Measurements from ENCODE around the gene GDPD4. TPM values are rescaled to one million over a fixed set of nuclear protein-coding genes. Genes with fewer than 3 reads are reported as not detected.

Gene GDPD4
- total RNA-seq, 2 donors from 2014 or later = not detected

DNA sequence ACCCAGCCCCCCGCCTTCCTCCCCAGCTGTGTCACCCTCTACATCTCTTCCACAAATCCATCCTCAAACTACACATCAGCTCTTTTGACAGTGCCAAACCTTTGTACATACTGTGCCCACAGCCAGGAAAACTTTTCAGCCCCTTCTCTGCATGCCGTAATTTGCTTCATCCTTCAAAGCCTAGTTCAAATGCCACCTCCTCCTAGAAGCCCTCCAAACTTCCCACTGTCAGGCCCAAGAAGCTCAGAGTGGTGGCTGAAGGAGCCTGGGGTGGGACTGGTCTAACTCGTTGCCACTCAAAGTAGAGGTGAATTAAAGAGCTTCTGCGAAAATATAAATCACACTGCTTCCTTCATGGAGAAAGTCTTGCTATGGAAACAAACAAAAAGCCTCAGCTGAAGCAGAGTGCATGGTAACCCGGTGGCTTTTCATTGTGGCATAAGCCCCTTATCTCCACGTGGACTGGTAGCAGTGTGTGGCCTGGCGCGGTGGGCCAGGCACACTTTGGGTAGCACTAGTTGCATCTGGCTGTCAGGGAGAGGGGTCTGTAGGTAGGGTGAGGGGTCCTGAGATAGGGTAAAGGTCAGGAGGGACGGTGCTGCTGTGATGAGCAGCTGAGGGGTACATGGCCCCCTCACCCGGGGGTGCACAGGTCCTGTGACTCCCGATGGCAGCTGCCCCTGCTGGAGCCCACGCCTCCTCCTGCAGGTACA, 96.6 kb downstream of the GDPD4 start:
- H3K9me3 Mint-ChIP-seq = no peaks in the 10 kb centered on the region
- no peak overlapping the region for H3K27ac Mint-ChIP-seq

DNA sequence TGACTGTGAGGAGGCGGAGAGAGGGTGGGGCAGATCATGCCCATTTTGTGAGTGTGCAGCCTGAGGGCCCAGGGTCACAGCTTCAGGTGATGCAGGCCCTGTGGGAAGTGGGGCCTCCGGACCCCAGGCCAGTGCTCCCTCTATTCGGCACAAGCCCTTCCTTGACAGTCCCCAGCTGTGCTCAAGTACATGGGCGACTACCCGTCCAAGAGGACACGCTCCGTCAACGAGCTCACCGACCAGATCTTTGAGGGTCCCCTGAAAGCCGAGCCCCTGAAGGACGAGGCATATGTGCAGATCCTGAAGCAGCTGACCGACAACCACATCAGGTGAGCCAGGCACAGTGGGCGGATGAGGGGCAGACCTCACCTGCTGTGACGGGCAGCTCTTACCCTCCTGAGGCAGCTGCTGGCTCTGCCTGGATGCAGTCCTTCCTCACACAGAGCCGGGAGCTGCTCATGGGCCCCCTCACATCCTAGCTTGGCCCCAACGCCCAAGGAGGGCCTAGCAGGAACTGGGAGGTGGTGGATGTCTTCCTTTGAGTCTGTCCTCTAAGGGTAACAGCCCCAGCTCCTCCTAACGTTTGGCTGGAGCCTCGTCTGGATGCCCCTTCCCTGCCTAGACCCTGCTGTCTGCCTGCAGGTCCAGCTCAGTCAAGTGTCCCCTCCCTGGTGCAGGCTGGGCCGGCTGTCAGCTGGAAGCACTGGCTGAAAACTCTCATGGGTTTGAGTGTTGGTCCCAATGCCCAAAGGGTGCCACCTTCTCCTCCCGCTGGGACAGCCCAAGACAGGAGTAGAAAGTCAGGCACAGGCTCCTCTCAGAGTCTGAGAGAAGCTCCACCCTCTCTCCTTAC, 97.4 kb downstream of the GDPD4 start:
- no peak for ATAC-seq (replicated peaks in 1 of 2)
- no peaks in the 10 kb centered on the region for H3K27me3 Mint-ChIP-seq (ENCODE audit: low read depth)
- no peak for DNase-seq
- no peaks in the 10 kb centered on the region for H3K4me1 Mint-ChIP-seq (ENCODE audit: low read depth)
- no peaks in the 10 kb centered on the region for H3K9me3 Mint-ChIP-seq
- H3K27ac Mint-ChIP-seq = no peak overlapping the region
- no peak overlapping the region for H3K4me3 Mint-ChIP-seq
- no peaks in the 10 kb centered on the region for H3K36me3 Mint-ChIP-seq (ENCODE audit: insufficient read depth in 2 of 2)

More for the DNA sequence above, 96.6 kb downstream of the GDPD4 start:
- no peak for ATAC-seq (replicated peaks in 1 of 2)
- no peaks in the 10 kb centered on the region for H3K36me3 Mint-ChIP-seq (ENCODE audit: insufficient read depth in 2 of 2)
- DNase-seq = no peak
- no peaks in the 10 kb centered on the region for H3K4me1 Mint-ChIP-seq (ENCODE audit: low read depth)
- H3K27me3 Mint-ChIP-seq (ENCODE audit: low read depth) = no peaks in the 10 kb centered on the region
- H3K4me3 Mint-ChIP-seq = no peak overlapping the region

DNA sequence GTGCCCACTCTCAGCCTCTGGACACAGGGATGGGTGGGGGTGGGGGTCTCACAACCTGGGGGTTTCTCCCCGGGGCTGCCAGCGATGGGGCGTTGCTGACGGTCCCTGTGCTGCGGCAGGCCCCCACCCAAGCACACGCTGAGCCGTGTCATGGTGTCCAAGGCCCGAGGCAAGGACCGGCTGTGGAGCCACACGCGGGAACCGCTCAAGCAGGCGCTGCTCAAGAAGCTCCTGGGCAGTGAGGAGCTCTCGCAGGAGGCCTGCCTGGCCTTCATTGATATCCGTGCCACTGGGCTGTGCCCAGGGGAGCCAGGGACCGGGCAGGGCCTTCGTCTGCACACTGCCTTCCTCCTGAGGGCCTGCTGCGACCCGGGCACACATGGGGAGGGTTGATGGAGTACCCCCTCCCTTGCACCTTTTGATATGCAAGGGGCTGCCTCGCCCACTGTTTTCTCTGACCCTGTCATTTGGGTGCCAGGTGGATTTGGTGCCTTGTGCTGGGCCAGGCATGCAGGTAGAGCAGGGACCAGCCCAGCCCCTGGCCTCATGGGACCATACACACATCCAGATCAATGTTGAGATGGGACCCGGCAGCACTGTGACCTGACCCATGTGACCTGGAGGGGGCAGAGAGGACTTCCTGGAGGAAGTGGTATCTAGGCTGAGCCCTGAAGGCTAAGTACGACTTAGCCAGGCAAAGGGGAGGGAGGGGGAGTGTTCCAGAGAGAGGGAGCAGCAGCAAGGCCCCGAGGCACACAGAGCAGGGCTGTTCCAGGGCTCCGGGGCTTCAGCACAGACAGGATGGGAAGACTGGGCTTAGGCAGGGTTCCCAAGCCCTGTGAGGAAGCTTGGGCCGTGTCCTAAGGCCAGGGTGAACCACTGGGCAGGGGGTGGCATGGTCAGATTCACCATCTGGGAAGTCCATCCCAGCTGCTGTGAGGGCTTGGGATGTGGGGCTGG, 98.3 kb downstream of the GDPD4 start:
- Mint-ChIP-seq H3K4me1 (ENCODE audit: low read depth) (no peaks in the 10 kb centered on the region), H3K27me3 (ENCODE audit: low read depth) (no peaks in the 10 kb centered on the region), H3K36me3 (ENCODE audit: insufficient read depth in 2 of 2) (no peaks in the 10 kb centered on the region), H3K27ac (no peak overlapping the region), H3K4me3 (no peak overlapping the region), H3K9me3 (no peaks in the 10 kb centered on the region)
- no peak for DNase-seq
- no peak for ATAC-seq (replicated peaks in 1 of 2)

DNA sequence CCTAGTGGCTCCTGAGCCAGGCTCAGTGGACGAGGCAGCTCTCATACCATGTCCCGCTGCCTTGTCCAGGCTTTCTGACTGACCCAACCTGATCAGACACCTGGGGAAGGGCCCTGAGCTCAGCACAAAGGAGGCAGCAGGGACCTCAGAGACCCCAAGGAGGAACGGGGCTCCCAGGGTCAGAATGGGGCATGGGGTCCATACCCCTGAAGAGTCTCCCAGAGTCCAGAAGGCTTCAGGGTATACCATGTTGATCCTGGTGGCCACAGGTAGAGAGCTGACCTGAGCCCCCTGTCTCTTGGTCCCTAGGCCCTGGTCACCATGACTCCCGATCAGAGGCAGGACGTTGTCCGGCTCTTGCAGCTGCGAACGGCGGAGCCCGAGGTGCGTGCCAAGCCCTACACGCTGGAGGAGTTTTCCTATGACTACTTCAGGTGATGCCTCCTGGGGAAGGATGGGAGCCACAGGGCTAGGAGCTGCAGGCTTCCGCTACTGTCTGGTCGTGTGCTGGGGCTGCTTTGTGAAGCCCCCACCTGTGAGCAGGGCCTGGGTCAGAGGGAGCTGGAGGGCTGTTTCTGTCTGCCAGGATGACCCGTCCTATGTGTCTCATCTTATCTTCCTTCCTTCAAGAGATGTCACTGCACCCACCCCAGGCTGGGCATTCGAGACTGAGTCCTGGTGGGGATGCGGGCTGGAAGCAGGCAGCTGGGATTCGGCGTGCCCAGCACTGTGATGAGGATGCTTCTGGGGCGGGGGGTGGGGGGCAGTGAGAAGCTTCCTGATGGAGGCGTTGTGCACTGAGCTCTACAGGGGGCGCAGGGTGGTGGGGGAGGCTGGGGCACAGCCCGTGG, 99.3 kb downstream of the GDPD4 start:
- ATAC-seq (replicated peaks in 1 of 2) = no peak
- H3K4me3 Mint-ChIP-seq = no peak overlapping the region
- H3K9me3 Mint-ChIP-seq = no peaks in the 10 kb centered on the region
- DNase-seq = no peak
- H3K36me3 Mint-ChIP-seq (ENCODE audit: insufficient read depth in 2 of 2) = no peaks in the 10 kb centered on the region
- no peak overlapping the region for H3K27ac Mint-ChIP-seq
- H3K27me3 Mint-ChIP-seq (ENCODE audit: low read depth) = no peaks in the 10 kb centered on the region
- H3K4me1 Mint-ChIP-seq (ENCODE audit: low read depth) = no peaks in the 10 kb centered on the region

DNA sequence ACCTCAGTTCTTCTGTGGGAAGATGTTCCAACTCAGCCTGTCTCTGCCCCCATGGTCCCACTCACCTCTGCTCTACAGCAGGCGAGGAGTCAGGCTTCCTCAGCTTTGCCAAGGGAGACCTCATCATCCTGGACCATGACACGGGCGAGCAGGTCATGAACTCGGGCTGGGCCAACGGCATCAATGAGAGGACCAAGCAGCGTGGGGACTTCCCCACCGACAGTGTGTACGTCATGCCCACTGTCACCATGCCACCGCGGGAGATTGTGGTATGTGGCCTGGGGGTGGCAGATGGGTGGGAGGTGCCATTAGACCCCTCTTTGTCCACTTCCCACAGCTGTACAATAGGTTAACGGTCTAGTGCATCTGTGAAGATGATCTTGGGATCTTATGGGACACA, 100.1 kb downstream of the GDPD4 start:
- no peak for DNase-seq
- no peaks in the 10 kb centered on the region for H3K9me3 Mint-ChIP-seq
- H3K4me3 Mint-ChIP-seq = no peak overlapping the region
- H3K36me3 Mint-ChIP-seq (ENCODE audit: insufficient read depth in 2 of 2) = no peaks in the 10 kb centered on the region
- no peaks in the 10 kb centered on the region for H3K27me3 Mint-ChIP-seq (ENCODE audit: low read depth)
- ATAC-seq (replicated peaks in 1 of 2) = no peak
- no peaks in the 10 kb centered on the region for H3K4me1 Mint-ChIP-seq (ENCODE audit: low read depth)
- no peak overlapping the region for H3K27ac Mint-ChIP-seq

DNA sequence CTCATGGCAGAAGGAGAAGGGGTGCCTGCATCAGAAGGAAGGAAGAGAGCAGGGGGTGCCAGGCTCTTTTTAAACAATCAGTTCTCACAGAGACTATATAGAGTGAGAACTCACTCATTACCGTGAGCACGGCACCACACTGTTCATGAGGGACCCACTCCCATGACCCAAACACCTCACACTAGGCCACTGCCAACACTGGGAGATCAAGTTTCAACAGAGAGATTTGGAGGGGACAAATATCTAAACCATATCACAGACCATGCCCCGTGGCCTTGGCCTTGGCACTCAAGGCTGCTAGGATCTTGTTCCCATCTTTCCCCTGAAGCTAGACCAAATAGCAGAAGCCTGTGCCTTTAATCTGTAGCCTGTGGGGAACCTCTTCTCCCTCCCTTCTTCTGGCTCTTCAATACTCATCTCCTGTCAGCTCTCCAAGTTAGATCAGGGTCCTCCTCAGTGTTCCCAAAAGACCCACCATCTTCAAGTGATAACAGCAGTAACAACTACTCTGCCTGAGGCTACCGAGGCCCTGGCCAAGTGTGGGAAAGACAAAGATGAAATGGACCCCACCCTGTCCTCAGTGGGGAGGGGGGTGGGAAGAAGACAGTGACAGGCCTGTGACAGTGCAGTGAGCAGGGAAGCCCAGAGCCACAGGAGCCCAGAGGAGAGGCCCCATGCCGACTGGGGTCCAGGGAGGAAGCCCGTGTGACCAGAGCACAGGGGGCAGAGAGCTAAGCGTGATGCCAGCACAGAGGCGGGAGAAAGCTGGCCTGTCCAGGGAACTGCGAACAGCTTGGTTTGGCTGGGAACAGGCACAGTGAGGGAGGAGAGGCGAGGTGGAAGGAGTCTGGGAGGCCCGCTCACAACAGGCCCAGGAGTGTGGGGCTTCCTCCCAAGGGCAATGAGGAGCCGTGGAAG, 100.9 kb downstream of the GDPD4 start:
- no peak for ATAC-seq (replicated peaks in 1 of 2)
- DNase-seq = no peak
- H3K27ac Mint-ChIP-seq = no peak overlapping the region

DNA sequence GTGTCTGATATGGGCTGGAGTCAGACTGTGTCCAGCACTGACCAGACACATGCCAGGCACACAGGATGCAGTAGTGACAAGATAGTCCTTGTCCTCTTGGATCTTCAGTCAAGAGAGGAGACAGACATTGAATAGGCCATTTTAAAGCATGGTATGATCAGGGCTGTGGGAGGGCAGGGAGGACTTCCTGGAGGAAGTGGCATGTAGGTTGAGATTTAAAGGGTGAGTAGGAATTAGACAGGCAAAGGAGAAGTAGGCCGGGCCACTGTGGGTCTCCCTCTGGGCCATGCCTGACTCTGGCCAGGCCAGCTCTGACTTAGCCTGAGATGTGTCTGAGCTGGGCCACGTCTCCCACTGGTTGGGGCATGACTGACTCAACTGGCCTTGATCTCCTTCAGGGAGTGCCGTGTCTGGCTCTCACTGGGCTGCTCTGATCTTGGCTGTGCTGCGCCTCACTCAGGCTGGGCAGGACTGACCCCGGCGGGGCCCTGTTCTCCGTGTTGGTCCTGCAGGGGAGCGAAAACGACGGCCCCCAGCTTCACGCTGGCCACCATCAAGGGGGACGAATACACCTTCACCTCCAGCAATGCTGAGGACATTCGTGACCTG, 102.2 kb downstream of the GDPD4 start:
- DNase-seq (no peak), ATAC-seq (replicated peaks in 1 of 2) (no peak)
- no peak overlapping the region for H3K4me3 Mint-ChIP-seq
- H3K9me3 Mint-ChIP-seq = no peaks in the 10 kb centered on the region
- H3K4me1 Mint-ChIP-seq (ENCODE audit: low read depth) = no peaks in the 10 kb centered on the region
- no peak overlapping the region for H3K27ac Mint-ChIP-seq
- H3K27me3 Mint-ChIP-seq (ENCODE audit: low read depth) = no peaks in the 10 kb centered on the region
- no peaks in the 10 kb centered on the region for H3K36me3 Mint-ChIP-seq (ENCODE audit: insufficient read depth in 2 of 2)

More for the DNA sequence above, 100.9 kb downstream of the GDPD4 start:
- no peaks in the 10 kb centered on the region for H3K27me3 Mint-ChIP-seq (ENCODE audit: low read depth)
- no peaks in the 10 kb centered on the region for H3K4me1 Mint-ChIP-seq (ENCODE audit: low read depth)
- H3K36me3 Mint-ChIP-seq (ENCODE audit: insufficient read depth in 2 of 2) = no peaks in the 10 kb centered on the region
- H3K9me3 Mint-ChIP-seq = no peaks in the 10 kb centered on the region
- no peak overlapping the region for H3K4me3 Mint-ChIP-seq

DNA sequence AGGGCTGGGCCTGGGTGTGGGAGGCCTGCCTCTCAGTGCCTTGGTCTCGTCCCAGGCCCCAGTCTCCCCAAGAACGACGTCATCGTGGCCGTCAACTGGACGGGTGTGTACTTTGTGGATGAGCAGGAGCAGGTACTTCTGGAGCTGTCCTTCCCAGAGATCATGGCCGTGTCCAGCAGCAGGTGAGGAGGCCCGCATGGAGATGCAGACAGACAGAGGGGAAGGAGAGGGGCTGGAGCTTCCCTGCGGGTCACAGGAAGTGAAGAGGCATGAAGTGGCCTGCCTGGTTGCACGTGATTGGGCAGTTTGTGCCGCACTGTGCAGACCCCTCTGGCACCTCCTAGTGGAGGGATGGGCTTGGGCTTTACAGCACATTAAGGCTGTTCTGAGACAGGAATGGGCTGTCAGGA, 103.0 kb downstream of the GDPD4 start:
- H3K9me3 Mint-ChIP-seq = no peaks in the 10 kb centered on the region
- H3K27me3 Mint-ChIP-seq (ENCODE audit: low read depth) = no peaks in the 10 kb centered on the region
- H3K27ac Mint-ChIP-seq = no peak overlapping the region
- H3K36me3 Mint-ChIP-seq (ENCODE audit: insufficient read depth in 2 of 2) = no peaks in the 10 kb centered on the region
- H3K4me3 Mint-ChIP-seq = no peak overlapping the region
- ATAC-seq (replicated peaks in 1 of 2) (peak; percentile 51 to 60), DNase-seq (peak; percentile 29 to 38)
- H3K4me1 Mint-ChIP-seq (ENCODE audit: low read depth) = no peaks in the 10 kb centered on the region

DNA sequence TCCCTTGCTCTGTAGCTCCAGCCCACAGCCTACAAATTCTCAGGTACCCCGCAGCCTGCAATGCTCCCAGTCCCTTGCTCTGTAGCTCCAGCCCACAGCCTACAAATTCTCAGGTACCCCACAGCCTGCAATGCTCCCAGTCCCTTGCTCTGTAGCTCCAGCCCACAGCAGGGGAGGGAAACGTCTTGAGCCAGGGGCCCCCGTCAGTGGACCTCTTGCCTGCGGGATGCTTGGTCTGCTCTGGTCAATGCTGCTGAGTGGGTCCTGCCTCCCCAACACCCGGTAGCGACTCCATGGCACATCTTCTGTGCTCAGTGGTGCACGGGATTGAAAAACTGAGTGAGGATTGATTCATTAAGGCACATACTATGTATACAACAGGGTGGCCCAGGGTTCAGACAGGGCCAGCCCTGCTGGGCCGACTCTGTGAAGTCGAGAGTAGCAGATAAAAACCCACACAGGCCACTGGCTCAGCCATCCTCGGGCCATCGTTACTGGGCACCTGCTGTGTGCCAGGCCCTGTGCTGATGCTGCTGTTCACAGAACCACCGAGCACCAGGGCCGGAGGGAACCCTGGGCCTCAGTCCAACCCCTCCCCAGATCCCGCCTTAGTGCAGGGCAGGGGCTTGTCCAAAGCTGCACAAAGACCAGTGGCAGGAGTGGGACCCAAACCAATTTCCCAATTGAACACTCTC, 103.7 kb downstream of the GDPD4 start:
- DNase-seq (no peak), ATAC-seq (replicated peaks in 1 of 2) (no peak)
- Mint-ChIP-seq H3K27me3 (ENCODE audit: low read depth) (no peaks in the 10 kb centered on the region), H3K4me1 (ENCODE audit: low read depth) (no peaks in the 10 kb centered on the region), H3K9me3 (no peaks in the 10 kb centered on the region), H3K27ac (no peak overlapping the region), H3K36me3 (ENCODE audit: insufficient read depth in 2 of 2) (no peaks in the 10 kb centered on the region), H3K4me3 (no peak overlapping the region)

DNA sequence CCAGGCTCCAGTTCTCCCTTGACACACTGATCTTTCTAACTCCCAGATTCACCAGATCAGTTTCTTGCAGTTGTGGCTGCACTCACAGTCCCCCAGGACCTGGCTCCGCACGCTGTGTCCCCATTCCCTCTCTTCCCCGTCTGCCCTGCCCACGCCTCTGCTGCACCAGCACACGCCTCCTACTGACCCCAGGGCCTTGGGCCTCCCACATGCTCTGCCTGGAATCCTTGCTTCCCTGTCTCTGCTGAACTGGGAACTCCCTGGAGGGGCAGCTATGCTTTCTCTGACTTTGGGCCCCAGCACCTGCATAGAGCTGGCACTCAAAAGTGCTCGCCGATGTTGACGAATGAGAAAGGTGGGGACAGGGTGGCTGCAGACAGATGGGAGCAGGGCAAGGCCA, 104.5 kb downstream of the GDPD4 start:
- no peak overlapping the region for H3K27ac Mint-ChIP-seq
- H3K36me3 Mint-ChIP-seq (ENCODE audit: insufficient read depth in 2 of 2) = no peaks in the 10 kb centered on the region
- no peak for ATAC-seq (replicated peaks in 1 of 2)
- H3K9me3 Mint-ChIP-seq = no peaks in the 10 kb centered on the region
- no peak overlapping the region for H3K4me3 Mint-ChIP-seq
- no peak for DNase-seq
- no peaks in the 10 kb centered on the region for H3K4me1 Mint-ChIP-seq (ENCODE audit: low read depth)
- no peaks in the 10 kb centered on the region for H3K27me3 Mint-ChIP-seq (ENCODE audit: low read depth)
